HepG2 (cell line): ENCODE data around the gene YIPF4. TPM values are rescaled to one million over a fixed set of nuclear protein-coding genes. Genes with fewer than 3 reads are reported as not detected.

Experiments used
- ARID2 ChIP-seq: sonication (generic); formaldehyde crosslinking; IDR thresholded peaks from 2 replicates; pipeline ENCODE4 v1.8.1; 2022; ENCODE audit warnings: mild to moderate bottlenecking, missing genetic modification reagents, borderline replicate concordance
- ARID5B ChIP-seq: IDR thresholded peaks from 2 replicates; pipeline ENCODE4 v1.4.0; 2020; ENCODE audit warnings: mild to moderate bottlenecking, missing genetic modification reagents
- ESRRA ChIP-seq: sonication (generic); formaldehyde crosslinking; IDR thresholded peaks from 2 replicates; pipeline ENCODE4 v1.5.1; 2020; ENCODE audit warnings: mild to moderate bottlenecking, low read depth, missing genetic modification reagents
- FOXA3 ChIP-seq: IDR thresholded peaks from 2 replicates; pipeline ENCODE4 v1.6.1; 2016; ENCODE audit warnings: missing genetic modification reagents, missing compliant biosample characterization
- GATA4 ChIP-seq: sonication (generic); IDR thresholded peaks from 2 replicates; pipeline ENCODE4 v1.6.1; 2016; ENCODE audit warnings: antibody characterized with exemption, low read depth, borderline replicate concordance
- KLF16 ChIP-seq, 2 experiments: sonication (generic) in 1 of 2; formaldehyde crosslinking in 1 of 2; IDR thresholded peaks; 2 replicates each; pipeline versions ENCODE4 v1.6.1 to v1.8.0; 2016 to 2023; ENCODE audit warnings: missing genetic modification reagents in 2 of 2, missing compliant biosample characterization in 1 of 2
- NFKB2 ChIP-seq: sonication (generic); formaldehyde crosslinking; IDR thresholded peaks from 2 replicates; pipeline ENCODE4 v1.4.0; 2020; ENCODE audit warnings: missing genetic modification reagents, borderline replicate concordance
- SALL2 ChIP-seq: sonication (generic); formaldehyde crosslinking; IDR thresholded peaks from 2 replicates; pipeline ENCODE4 v1.8.1; 2023; ENCODE audit warnings: mild to moderate bottlenecking, missing genetic modification reagents, inconsistent platforms
- THAP11 ChIP-seq: IDR thresholded peaks from 2 replicates; pipeline ENCODE4 v1.6.1; 2016; ENCODE audit warnings: missing biosample characterization, missing genetic modification reagents
- ZBTB20 ChIP-seq: sonication (generic); formaldehyde crosslinking; IDR thresholded peaks from 2 replicates; pipeline ENCODE4 v1.8.1; 2023; ENCODE audit warnings: missing genetic modification reagents, low read depth, mild to moderate bottlenecking, borderline replicate concordance
- ZBTB38 ChIP-seq: sonication (generic); formaldehyde crosslinking; IDR thresholded peaks from 2 replicates; pipeline ENCODE4 v1.5.1; 2020; ENCODE audit warnings: mild to moderate bottlenecking, missing genetic modification reagents
- ZFAT ChIP-seq: sonication (generic); formaldehyde crosslinking; conservative IDR thresholded peaks from 2 replicates; pipeline ENCODE4 v1.8.1; 2023; ENCODE audit warnings: missing genetic modification reagents, inconsistent platforms
- ZMYM4 ChIP-seq: sonication (generic); formaldehyde crosslinking; IDR thresholded peaks from 2 replicates; pipeline ENCODE4 v1.8.1; 2023; ENCODE audit warnings: mild to moderate bottlenecking, missing genetic modification reagents
- ZNF276 ChIP-seq: sonication (generic); formaldehyde crosslinking; IDR thresholded peaks from 2 replicates; pipeline ENCODE4 v1.4.0; 2020; ENCODE audit warnings: mild to moderate bottlenecking, low read depth, missing genetic modification reagents
- ZNF292 ChIP-seq: sonication (generic); formaldehyde crosslinking; IDR thresholded peaks from 2 replicates; pipeline ENCODE4 v1.8.1; 2022; ENCODE audit warnings: mild to moderate bottlenecking, low read depth, missing genetic modification reagents, borderline replicate concordance
- polyA plus RNA-seq, 8 experiments: library from polyadenylated mRNA; depleted of rRNA in 3 of 8; stranded (reverse) in 7 of 8; unstranded in 1 of 8; fragments of >200 nt; fragmentation: Illumina TruSeq in 4 of 8; extraction: Trizol in 4 of 8; gene quantifications; 2 replicates each; pipeline versions ENCODE4 v1.2.1 to v1.2.3, GENCODE V29; 2011 to 2016; ENCODE audit warnings: low read depth in 4 of 8, missing spikeins in 1 of 8, mixed read lengths in 1 of 8; ENCODE audit not compliant: insufficient read depth in 1 of 8
- total RNA-seq, 5 experiments: library from RNA; depleted of rRNA; stranded (reverse); fragments of >200 nt; fragmentation: Illumina TruSeq; extraction: Trizol; gene quantifications; 2 replicates each; pipeline ENCODE4 v1.2.3, GENCODE V29; 2016; ENCODE audit warnings: low read depth in 1 of 5
- TF ChIP-seq, protein P1 (sequence below): sonication (generic); formaldehyde crosslinking; IDR thresholded peaks from 2 replicates; pipeline ENCODE4 v1.4.0; 2020; ENCODE audit warnings: missing genetic modification reagents

The YIPF4 gene
- total and polyA plus RNA-seq, 2 of the 13 experiments (the other 11 are each of a cell fraction or from before 2014, with no cell fraction given), result 19.0 to 43.9 TPM

DNA sequence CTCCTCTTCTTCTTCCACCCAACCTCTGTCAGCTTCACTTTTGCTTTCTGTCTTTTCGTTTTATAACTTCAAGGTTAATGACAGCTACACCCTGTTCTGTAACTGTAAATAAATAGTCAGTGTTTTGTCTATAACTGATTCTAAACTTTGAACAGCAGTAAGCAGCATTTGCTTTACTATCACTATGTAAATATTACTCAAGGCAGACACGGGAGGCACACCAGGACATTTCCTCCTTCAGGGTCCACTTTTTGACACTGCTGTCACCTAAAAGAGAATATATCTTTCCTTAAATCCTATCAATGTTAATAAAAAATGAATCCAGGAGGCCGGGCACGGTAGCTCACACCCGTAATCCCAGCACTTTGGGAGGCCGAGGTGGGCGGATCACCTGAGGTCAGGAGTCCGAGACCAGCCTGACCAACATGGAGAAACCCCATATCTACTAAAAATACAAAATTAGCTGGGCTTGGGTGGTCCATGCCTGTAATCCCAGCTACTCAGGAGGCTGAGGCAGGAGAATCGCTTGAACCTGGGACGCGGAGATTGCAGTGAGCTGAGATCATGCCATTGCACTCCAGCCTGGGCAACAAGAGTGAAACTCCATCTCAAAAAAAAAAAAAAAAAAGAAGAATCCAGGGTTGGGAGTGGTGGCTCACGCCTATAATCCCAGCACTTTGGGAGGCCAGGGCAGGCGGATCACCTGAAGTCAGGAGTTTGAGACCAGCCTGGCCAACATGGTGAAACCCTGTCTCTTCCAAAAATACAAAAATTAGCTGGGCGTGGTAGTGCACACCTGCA, 51.7 kb downstream of the YIPF4 start (continued):
- TF ChIP-seq ZNF276 (CRISPR knock-in tag), result 0 out of 2 replicates have a peak, but pooled peaks have one; percentile 7
- peak; percentile 97 for TF ChIP-seq ARID5B (CRISPR knock-in tag)
- peak; percentile 34; the same call in 1 of the 2 replicates for TF ChIP-seq ZBTB38 (CRISPR knock-in tag)
- TF ChIP-seq NFKB2, result peak; percentile 67; the same call in 1 of the 2 replicates
- peak; percentile 63 for TF ChIP-seq THAP11 (CRISPR knock-in tag)
- TF ChIP-seq ESRRA (CRISPR knock-in tag), result peak; percentile 64; the same call in 1 of the 2 replicates
- peak; percentile 91; the same call in 1 of the 2 replicates for TF ChIP-seq GATA4
- peak; percentile 98 for TF ChIP-seq FOXA3
- 0 out of 2 replicates have a peak, but pooled peaks have one; percentile 63 for TF ChIP-seq ZFAT (CRISPR knock-in tag)
- peak; percentile 56; the same call in 1 of the 2 replicates for TF ChIP-seq ZNF292 (CRISPR knock-in tag)
- TF ChIP-seq ZMYM4 (CRISPR knock-in tag), result peak; percentile 50
- TF ChIP-seq SALL2 (CRISPR knock-in tag), result peak; percentile 87
- TF ChIP-seq KLF16 (CRISPR knock-in tag; IDR thresholded peaks at IDR 0.05), result peak in 1 of 2 experiments; percentile 55; a peak in 2 of 4 replicates
- peak; percentile 85; the same call in 1 of the 2 replicates for TF ChIP-seq ZBTB20
- TF ChIP-seq ARID2 (CRISPR knock-in tag), result 0 out of 2 replicates have a peak, but pooled peaks have one; percentile 25
- TF ChIP-seq, protein P1, sequence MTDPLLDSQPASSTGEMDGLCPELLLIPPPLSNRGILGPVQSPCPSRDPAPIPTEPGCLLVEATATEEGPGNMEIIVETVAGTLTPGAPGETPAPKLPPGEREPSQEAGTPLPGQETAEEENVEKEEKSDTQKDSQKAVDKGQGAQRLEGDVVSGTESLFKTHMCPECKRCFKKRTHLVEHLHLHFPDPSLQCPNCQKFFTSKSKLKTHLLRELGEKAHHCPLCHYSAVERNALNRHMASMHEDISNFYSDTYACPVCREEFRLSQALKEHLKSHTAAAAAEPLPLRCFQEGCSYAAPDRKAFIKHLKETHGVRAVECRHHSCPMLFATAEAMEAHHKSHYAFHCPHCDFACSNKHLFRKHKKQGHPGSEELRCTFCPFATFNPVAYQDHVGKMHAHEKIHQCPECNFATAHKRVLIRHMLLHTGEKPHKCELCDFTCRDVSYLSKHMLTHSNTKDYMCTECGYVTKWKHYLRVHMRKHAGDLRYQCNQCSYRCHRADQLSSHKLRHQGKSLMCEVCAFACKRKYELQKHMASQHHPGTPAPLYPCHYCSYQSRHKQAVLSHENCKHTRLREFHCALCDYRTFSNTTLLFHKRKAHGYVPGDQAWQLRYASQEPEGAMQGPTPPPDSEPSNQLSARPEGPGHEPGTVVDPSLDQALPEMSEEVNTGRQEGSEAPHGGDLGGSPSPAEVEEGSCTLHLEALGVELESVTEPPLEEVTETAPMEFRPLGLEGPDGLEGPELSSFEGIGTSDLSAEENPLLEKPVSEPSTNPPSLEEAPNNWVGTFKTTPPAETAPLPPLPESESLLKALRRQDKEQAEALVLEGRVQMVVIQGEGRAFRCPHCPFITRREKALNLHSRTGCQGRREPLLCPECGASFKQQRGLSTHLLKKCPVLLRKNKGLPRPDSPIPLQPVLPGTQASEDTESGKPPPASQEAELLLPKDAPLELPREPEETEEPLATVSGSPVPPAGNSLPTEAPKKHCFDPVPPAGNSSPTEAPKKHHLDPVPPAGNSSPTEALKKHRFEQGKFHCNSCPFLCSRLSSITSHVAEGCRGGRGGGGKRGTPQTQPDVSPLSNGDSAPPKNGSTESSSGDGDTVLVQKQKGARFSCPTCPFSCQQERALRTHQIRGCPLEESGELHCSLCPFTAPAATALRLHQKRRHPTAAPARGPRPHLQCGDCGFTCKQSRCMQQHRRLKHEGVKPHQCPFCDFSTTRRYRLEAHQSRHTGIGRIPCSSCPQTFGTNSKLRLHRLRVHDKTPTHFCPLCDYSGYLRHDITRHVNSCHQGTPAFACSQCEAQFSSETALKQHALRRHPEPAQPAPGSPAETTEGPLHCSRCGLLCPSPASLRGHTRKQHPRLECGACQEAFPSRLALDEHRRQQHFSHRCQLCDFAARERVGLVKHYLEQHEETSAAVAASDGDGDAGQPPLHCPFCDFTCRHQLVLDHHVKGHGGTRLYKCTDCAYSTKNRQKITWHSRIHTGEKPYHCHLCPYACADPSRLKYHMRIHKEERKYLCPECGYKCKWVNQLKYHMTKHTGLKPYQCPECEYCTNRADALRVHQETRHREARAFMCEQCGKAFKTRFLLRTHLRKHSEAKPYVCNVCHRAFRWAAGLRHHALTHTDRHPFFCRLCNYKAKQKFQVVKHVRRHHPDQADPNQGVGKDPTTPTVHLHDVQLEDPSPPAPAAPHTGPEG, result peak; percentile 50; the same call in 1 of the 2 replicates
